SK-N-SH (cell line): ENCODE measurements around the gene ERGIC1. TPM values are rescaled to one million over a fixed set of nuclear protein-coding genes. Genes with fewer than 3 reads are reported as not detected.

Experiments used
- CTCF ChIA-PET: fragments of 300-600, 350-600 bp; formaldehyde crosslinking; extraction: SDS; loops from one replicate; lab custom pipeline; 2021; lab: Yijun Ruan, JAX
- POLR2A ChIA-PET: fragments of 350-600 bp; sonication (Branson Sonifier 250); formaldehyde crosslinking; extraction: SDS; loops from one replicate; lab custom pipeline; 2020; ENCODE audit warnings: antibody characterized with exemption, inconsistent platforms; lab: Yijun Ruan, JAX
- DNase-seq: peaks from one replicate; pipeline ENCODE4 v3.0.0; 2012
- H2AFZ ChIP-seq: fragments of 200-600 bp; sonication (generic); 2 replicates; pipeline ENCODE4 v1.8.1; 2016; ENCODE audit warnings: antibody characterized with exemption, mild to moderate bottlenecking, low read depth
- H3F3A ChIP-seq: fragments of 200-600 bp; sonication (generic); replicated peaks from 2 replicates; pipeline ENCODE3; 2016; ENCODE audit warnings: antibody characterized with exemption, mild to moderate bottlenecking; ENCODE audit not compliant: insufficient read depth
- H3K27ac ChIP-seq, 2 experiments: fragments of 200-500 bp in 1 of 2; fragments of 200-600 bp in 1 of 2; sonication (Bioruptor generic) in 1 of 2; sonication (generic), shearing (Covaris generic) in 1 of 2; 2 replicates each; pipeline versions ENCODE4 v1.5.1 to v1.6.1; 2014 to 2016; ENCODE audit warnings: low read depth in 2 of 2, inconsistent platforms in 1 of 2, low read length in 1 of 2, mild to moderate bottlenecking in 1 of 2, mixed read lengths in 1 of 2
- H3K27me3 ChIP-seq: fragments of 200-600 bp; sonication (generic), shearing (Covaris generic); 2 replicates; pipeline ENCODE4 v1.6.1; 2016; ENCODE audit warnings: mixed run types; ENCODE audit not compliant: insufficient read depth
- H3K36me3 ChIP-seq, 2 experiments: fragments of 200-500 bp in 1 of 2; fragments of 200-600 bp in 1 of 2; sonication (Bioruptor generic) in 1 of 2; sonication (generic) in 1 of 2; replicated peaks in 1 of 2; 2 replicates each; pipeline versions ENCODE3 to v1.5.1; 2014 to 2016; ENCODE audit warnings: low read length in 1 of 2, mild to moderate bottlenecking in 1 of 2; ENCODE audit not compliant: insufficient read depth in 2 of 2, control insufficient read depth in 1 of 2
- H3K4me1 ChIP-seq, 2 experiments: fragments of 200-500 bp in 1 of 2; fragments of 200-600 bp in 1 of 2; sonication (Bioruptor generic) in 1 of 2; sonication (generic), shearing (Covaris generic) in 1 of 2; 2 replicates each; pipeline versions ENCODE4 v1.5.1 to v1.6.1; 2014 to 2016; ENCODE audit warnings: low read depth in 1 of 2, low read length in 1 of 2, mixed run types in 1 of 2; ENCODE audit not compliant: insufficient read depth in 2 of 2, control insufficient read depth in 1 of 2
- H3K4me2 ChIP-seq: fragments of 200-600 bp; sonication (generic), shearing (Covaris generic); 2 replicates; pipeline ENCODE4 v1.6.1; 2017; ENCODE audit warnings: mixed run types
- H3K4me3 ChIP-seq, 2 experiments: fragments of 200-500 bp in 1 of 2; fragments of 200-600 bp in 1 of 2; sonication (Bioruptor generic) in 1 of 2; sonication (generic), shearing (Covaris generic) in 1 of 2; 2 replicates each; pipeline versions ENCODE4 v1.5.1 to v1.8.1; 2014 to 2016; ENCODE audit warnings: low read depth in 2 of 2, inconsistent platforms in 1 of 2, low read length in 1 of 2, mild to moderate bottlenecking in 1 of 2, mixed read lengths in 1 of 2, moderate library complexity in 1 of 2
- H3K79me2 ChIP-seq: fragments of 200-600 bp; sonication (generic); 2 replicates; pipeline ENCODE4 v1.8.1; 2017; ENCODE audit warnings: mild to moderate bottlenecking; ENCODE audit not compliant: insufficient read depth
- H3K9ac ChIP-seq: fragments of 200-600 bp; sonication (generic); 2 replicates; pipeline ENCODE4 v1.6.1; 2017; ENCODE audit warnings: mixed run types
- H3K9me2 ChIP-seq: fragments of 200-600 bp; sonication (generic); 2 replicates; pipeline ENCODE4 v1.6.1; 2017; ENCODE audit warnings: mixed run types
- H3K9me3 ChIP-seq: fragments of 200-600 bp; sonication (generic); 2 replicates; pipeline ENCODE4 v1.6.1; 2017; ENCODE audit warnings: mixed run types, mild to moderate bottlenecking, moderate library complexity
- H4K20me1 ChIP-seq: fragments of 200-600 bp; sonication (generic); 2 replicates; pipeline ENCODE4 v1.6.1; 2017; ENCODE audit warnings: mild to moderate bottlenecking, mixed run types; ENCODE audit not compliant: insufficient read depth
- ELF1 ChIP-seq: IDR thresholded peaks from 2 replicates; pipeline ENCODE4 v1.4.0; 2012
- EP300 ChIP-seq, 2 experiments: IDR thresholded peaks; 2 replicates each; pipeline versions ENCODE4 v1.4.0 to v1.6.1; 2012; ENCODE audit warnings: borderline replicate concordance in 1 of 2, low read depth in 1 of 2, low read length in 1 of 2
- FOXJ3 ChIP-seq: sonication (generic); formaldehyde crosslinking; IDR thresholded peaks from 2 replicates; pipeline ENCODE4 v1.5.1; 2020; ENCODE audit warnings: mild to moderate bottlenecking, missing genetic modification reagents
- FOXM1 ChIP-seq: IDR thresholded peaks from 2 replicates; pipeline ENCODE4 v1.4.0; 2012; ENCODE audit warnings: low read depth, mild to moderate bottlenecking
- MXI1 ChIP-seq: IDR thresholded peaks from 2 replicates; pipeline ENCODE4 v1.6.1; 2012; ENCODE audit warnings: mild to moderate bottlenecking, low read depth, low read length, improper control_type of control experiment
- RAD21 ChIP-seq: IDR thresholded peaks from 2 replicates; pipeline ENCODE4 v1.6.1; 2012; ENCODE audit warnings: mild to moderate bottlenecking, low read length
- RCOR1 ChIP-seq: fragments of 150-350 bp; IDR thresholded peaks from 2 replicates; pipeline ENCODE4 v1.6.1; 2017; ENCODE audit warnings: antibody characterized with exemption, low read length
- RFX5 ChIP-seq: IDR thresholded peaks from 2 replicates; pipeline ENCODE4 v1.6.1; 2012; ENCODE audit warnings: mild to moderate bottlenecking, improper control_type of control experiment, low read length
- RXRA ChIP-seq: IDR thresholded peaks from 2 replicates; pipeline ENCODE4 v1.4.0; 2012; ENCODE audit warnings: low read depth, mild to moderate bottlenecking, borderline replicate concordance
- SIN3A ChIP-seq: IDR thresholded peaks from 2 replicates; pipeline ENCODE4 v1.6.1; 2012; ENCODE audit warnings: low read depth, mild to moderate bottlenecking, low read length, moderate library complexity, borderline replicate concordance
- SMC3 ChIP-seq: IDR thresholded peaks from 2 replicates; pipeline ENCODE4 v1.6.1; 2012; ENCODE audit warnings: low read depth, low read length, improper control_type of control experiment
- TCF12 ChIP-seq: IDR thresholded peaks from 2 replicates; pipeline ENCODE4 v1.4.0; 2012
- TEAD4 ChIP-seq: IDR thresholded peaks from 2 replicates; pipeline ENCODE4 v1.4.0; 2012; ENCODE audit warnings: mild to moderate bottlenecking, borderline replicate concordance; ENCODE audit not compliant: insufficient read depth
- YY1 ChIP-seq: IDR thresholded peaks from 2 replicates; pipeline ENCODE4 v1.4.0; 2012; ENCODE audit warnings: low read depth, mild to moderate bottlenecking
- WGBS: methylation state at CpG from one replicate; pipeline ENCODE4 v1.1.6; 2017; ENCODE audit warnings: low lambda C conversion rate; 5-methylcytosine and 5-hydroxymethylcytosine counted together
- polyA plus RNA-seq, 3 experiments: library from polyadenylated mRNA; depleted of rRNA; stranded (reverse); fragments of >200 nt; gene quantifications; 2 replicates each; pipeline ENCODE4 v1.2.3, GENCODE V29; 2012
- TF ChIP-seq, protein P1 (sequence below): IDR thresholded peaks from 2 replicates; pipeline ENCODE4 v1.4.0; 2012; ENCODE audit warnings: low read depth
- TF ChIP-seq, protein P2 (sequence below): fragments of 150-350 bp; IDR thresholded peaks from 2 replicates; pipeline ENCODE4 v1.6.1; 2016; ENCODE audit warnings: mild to moderate bottlenecking, low read depth, low read length
- TF ChIP-seq, protein P3 (sequence below): IDR thresholded peaks from 2 replicates; pipeline ENCODE4 v1.4.0; 2012; ENCODE audit warnings: low read depth, borderline replicate concordance
- TF ChIP-seq, protein P4 (sequence below): IDR thresholded peaks from 2 replicates; pipeline ENCODE4; 2012
- TF ChIP-seq, protein P5 (sequence below): IDR thresholded peaks from 2 replicates; pipeline ENCODE4 v1.4.0; 2012; ENCODE audit warnings: low read depth, borderline replicate concordance
- TF ChIP-seq, protein P6 (sequence below): fragments of 150-350 bp; IDR thresholded peaks from 2 replicates; pipeline ENCODE4 v1.6.1; 2017; ENCODE audit warnings: antibody characterized with exemption, low read length, low read depth, borderline replicate concordance

Gene ERGIC1
- polyA plus RNA-seq, 1 of the 3 experiments (the other 2 are of a cell fraction) = 101 TPM

DNA sequence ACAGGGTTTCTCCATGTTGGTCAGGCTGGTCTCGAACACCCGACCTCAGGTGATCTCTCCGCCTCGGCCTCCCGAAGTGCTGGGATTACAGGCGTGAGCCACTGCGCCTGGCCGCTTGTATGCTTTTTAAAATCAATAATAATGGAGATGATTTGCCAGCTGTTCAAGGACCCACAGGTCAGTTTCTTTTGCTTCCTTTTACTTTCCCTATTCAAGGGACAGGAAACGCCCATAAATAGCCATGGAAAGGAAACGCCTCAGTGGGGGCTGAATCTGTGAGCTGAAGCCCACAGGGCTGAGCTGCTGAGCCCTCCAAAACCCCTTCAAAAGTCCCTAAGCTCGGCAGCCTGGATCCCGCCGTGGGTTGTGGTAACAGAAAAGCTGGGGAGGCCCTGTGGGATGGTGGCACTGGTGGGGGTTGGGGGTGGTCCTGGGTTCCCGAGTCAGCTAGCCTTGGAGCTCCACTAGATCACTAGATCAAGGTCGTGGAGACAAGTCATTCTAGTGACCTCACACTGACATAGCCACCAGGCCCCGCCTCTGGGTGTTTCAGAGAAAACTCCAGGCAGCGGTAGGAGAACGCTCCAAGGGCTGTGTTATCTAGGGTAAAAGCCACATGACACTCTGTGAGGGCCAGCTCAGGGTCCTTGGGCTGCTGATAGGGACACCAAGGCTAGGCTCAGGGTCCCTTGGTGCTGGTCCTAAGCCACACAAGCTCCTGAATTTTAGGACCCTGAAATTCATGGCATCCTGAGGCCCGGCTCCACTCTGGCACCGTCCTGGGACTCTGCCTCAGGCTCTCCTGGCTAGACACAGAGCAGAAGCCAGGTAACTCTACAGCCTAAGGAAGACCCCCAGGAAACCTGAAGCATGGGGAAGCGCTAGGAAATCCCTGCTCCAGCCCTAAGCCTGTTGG lies 45.0 kb upstream of the ERGIC1 start:
- H3K9ac ChIP-seq = no peak overlapping the region
- H4K20me1 ChIP-seq = no peaks in the 10 kb centered on the region
- CTCF ChIA-PET = interaction anchor here (1.3 to 1.4 kb wide), 2 partner anchors 17 to 74 kb away, joined by 4 to 5 read pairs; no protein-coding TSS in a partner anchor
- H3K4me2 ChIP-seq = no peak overlapping the region
- H3K36me3 ChIP-seq = no peaks in the 10 kb centered on the region
- H3K79me2 ChIP-seq = no peaks in the 10 kb centered on the region
- no peak overlapping the region for H3K4me3 ChIP-seq
- POLR2A ChIA-PET = no interaction called here
- no peaks in the 10 kb centered on the region for H3K9me2 ChIP-seq
- TF ChIP-seq, protein P1, sequence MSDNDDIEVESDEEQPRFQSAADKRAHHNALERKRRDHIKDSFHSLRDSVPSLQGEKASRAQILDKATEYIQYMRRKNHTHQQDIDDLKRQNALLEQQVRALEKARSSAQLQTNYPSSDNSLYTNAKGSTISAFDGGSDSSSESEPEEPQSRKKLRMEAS = no peak
- no peak for TF ChIP-seq ELF1
- TF ChIP-seq TEAD4 = no peak
- TF ChIP-seq, protein P2, sequence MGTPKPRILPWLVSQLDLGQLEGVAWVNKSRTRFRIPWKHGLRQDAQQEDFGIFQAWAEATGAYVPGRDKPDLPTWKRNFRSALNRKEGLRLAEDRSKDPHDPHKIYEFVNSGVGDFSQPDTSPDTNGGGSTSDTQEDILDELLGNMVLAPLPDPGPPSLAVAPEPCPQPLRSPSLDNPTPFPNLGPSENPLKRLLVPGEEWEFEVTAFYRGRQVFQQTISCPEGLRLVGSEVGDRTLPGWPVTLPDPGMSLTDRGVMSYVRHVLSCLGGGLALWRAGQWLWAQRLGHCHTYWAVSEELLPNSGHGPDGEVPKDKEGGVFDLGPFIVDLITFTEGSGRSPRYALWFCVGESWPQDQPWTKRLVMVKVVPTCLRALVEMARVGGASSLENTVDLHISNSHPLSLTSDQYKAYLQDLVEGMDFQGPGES = no peak
- no peak for TF ChIP-seq RFX5
- TF ChIP-seq RXRA = no peak
- TF ChIP-seq, protein P3, sequence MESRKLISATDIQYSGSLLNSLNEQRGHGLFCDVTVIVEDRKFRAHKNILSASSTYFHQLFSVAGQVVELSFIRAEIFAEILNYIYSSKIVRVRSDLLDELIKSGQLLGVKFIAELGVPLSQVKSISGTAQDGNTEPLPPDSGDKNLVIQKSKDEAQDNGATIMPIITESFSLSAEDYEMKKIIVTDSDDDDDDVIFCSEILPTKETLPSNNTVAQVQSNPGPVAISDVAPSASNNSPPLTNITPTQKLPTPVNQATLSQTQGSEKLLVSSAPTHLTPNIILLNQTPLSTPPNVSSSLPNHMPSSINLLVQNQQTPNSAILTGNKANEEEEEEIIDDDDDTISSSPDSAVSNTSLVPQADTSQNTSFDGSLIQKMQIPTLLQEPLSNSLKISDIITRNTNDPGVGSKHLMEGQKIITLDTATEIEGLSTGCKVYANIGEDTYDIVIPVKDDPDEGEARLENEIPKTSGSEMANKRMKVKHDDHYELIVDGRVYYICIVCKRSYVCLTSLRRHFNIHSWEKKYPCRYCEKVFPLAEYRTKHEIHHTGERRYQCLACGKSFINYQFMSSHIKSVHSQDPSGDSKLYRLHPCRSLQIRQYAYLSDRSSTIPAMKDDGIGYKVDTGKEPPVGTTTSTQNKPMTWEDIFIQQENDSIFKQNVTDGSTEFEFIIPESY = no peak
- no peak for TF ChIP-seq FOXJ3 (CRISPR knock-in tag)
- TF ChIP-seq RAD21 = no peak
- TF ChIP-seq YY1 = no peak
- TF ChIP-seq, protein P4, sequence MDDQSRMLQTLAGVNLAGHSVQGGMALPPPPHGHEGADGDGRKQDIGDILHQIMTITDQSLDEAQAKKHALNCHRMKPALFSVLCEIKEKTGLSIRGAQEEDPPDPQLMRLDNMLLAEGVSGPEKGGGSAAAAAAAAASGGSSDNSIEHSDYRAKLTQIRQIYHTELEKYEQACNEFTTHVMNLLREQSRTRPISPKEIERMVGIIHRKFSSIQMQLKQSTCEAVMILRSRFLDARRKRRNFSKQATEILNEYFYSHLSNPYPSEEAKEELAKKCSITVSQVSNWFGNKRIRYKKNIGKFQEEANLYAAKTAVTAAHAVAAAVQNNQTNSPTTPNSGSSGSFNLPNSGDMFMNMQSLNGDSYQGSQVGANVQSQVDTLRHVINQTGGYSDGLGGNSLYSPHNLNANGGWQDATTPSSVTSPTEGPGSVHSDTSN = no peak
- TF ChIP-seq, protein P5, sequence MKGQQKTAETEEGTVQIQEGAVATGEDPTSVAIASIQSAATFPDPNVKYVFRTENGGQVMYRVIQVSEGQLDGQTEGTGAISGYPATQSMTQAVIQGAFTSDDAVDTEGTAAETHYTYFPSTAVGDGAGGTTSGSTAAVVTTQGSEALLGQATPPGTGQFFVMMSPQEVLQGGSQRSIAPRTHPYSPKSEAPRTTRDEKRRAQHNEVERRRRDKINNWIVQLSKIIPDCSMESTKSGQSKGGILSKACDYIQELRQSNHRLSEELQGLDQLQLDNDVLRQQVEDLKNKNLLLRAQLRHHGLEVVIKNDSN = no peak
- TF ChIP-seq, protein P6, sequence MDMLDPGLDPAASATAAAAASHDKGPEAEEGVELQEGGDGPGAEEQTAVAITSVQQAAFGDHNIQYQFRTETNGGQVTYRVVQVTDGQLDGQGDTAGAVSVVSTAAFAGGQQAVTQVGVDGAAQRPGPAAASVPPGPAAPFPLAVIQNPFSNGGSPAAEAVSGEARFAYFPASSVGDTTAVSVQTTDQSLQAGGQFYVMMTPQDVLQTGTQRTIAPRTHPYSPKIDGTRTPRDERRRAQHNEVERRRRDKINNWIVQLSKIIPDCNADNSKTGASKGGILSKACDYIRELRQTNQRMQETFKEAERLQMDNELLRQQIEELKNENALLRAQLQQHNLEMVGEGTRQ = no peak
- no peak for TF ChIP-seq MXI1
- no peak for TF ChIP-seq TCF12
- TF ChIP-seq SIN3A = no peak
- TF ChIP-seq RCOR1 = no peak
- no peak for TF ChIP-seq FOXM1
- no peak for TF ChIP-seq EP300 (IDR thresholded peaks at IDR 0.05; ENCODE audit: borderline replicate concordance in 1 of 2, low read depth in 1 of 2, low read length in 1 of 2)
- TF ChIP-seq SMC3 = no peak
- no peaks in the 10 kb centered on the region for H3F3A ChIP-seq
- H3K4me1 ChIP-seq = peaks cover 0 to 6% of the 10 kb centered on the region in 2 experiments; a peak in 2 of 4 replicates
- H3K27me3 ChIP-seq = no peaks in the 10 kb centered on the region
- H3K9me3 ChIP-seq = no peaks in the 10 kb centered on the region
- 83% methylated on average over 17 of the region's 21 CpGs for WGBS
- no peak overlapping the region for H3K27ac ChIP-seq
- no peak for DNase-seq
- no peak overlapping the region for H2AFZ ChIP-seq
